ENCODE measurements around the gene RNF214. TPM values are rescaled to one million over a fixed set of nuclear protein-coding genes. Genes with fewer than 3 reads are reported as not detected.

RNF214 gene
- total and polyA plus RNA-seq, 10 of the 15 experiments (the other 5 are each of a cell fraction or from before 2014, with no cell fraction given), result 4.8 to 16.8 (median 10.5) TPM

DNA sequence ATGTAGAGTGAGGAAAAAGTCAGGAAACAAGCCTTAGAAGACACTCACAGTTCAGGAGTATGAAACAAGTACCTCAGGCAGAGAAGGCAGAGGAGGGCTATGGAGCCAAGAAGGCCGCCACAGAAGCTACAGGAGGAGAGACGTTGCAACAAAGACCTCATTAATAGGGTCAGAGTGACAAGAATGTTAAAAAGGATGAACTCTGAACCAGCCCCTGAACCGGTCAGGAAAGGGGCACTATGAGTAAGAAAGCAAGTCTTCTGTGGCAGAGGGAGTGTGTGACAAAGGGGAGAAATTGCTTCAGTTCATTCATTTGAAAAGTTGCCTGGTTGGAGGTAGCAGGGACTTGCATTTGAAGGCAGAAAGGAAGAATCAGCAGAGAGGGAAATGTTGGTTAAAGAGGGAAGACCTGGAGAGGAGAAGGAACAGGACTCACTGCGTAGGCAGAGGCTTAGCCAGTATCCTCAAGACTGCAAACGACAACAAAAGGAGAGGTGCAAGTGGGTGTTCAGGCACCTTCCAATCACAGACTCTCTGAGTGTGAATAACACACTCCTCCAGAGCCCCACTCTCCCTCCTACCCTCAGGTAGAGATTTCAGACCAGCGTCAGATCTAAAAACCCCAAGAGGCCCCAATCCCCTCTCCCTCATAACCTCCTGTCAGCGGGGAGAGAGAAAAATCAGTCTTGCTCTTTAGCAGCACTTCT, 17.9 kb upstream of the RNF214 start:
- in situ Hi-C loops (cut with MboI) (no loop called here), intact Hi-C loops (cut with micrococcal nuclease; ENCODE audit: unreplicated experiment) (no loop called here)
- no peak overlapping the region for H3K9ac ChIP-seq (ENCODE audit: control insufficient read depth, insufficient read depth, low read length)
- no peaks in the 10 kb centered on the region for H3K27me3 ChIP-seq (replicated peaks in 1 of 2; ENCODE audit: control insufficient read depth in 2 of 2, insufficient read depth in 2 of 2, low read length in 1 of 2)
- no peaks in the 10 kb centered on the region for H3K9me3 ChIP-seq (replicated peaks; ENCODE audit: control insufficient read depth, insufficient read depth, low read length)
- ATAC-seq (no peak), DNase-seq (ENCODE audit: low read depth, low spot score) (no peak), FAIRE-seq (no peak)
- H3K27ac ChIP-seq (ENCODE audit: control insufficient read depth, insufficient read depth), result no peak overlapping the region
- H3K36me3 ChIP-seq (ENCODE audit: control insufficient read depth in 2 of 2, insufficient read depth in 2 of 2, low read length in 1 of 2), result peaks cover 14 to 35% of the 10 kb centered on the region in 2 experiments
- 85% methylated on average over 7 of the region's 7 CpGs for WGBS (ENCODE audit: insufficient coverage, insufficient replicate concordance, low lambda C conversion rate, missing lambda C conversion rate)
- H3K79me2 ChIP-seq (ENCODE audit: control insufficient read depth, insufficient read depth, low read length), result no peaks in the 10 kb centered on the region
- ChIA-PET SMC1A (ENCODE audit: uncharacterized antibody, unreplicated experiment) (interaction anchor here (0.7 to 1.5 kb wide), 2 partner anchors 13 to 35 kb away, joined by 3 to 5 read pairs; no protein-coding TSS in a partner anchor), RAD21 (ENCODE audit: unreplicated experiment) (no interaction called here), POLR2A (interaction anchor here (0.5 to 0.6 kb wide), 3 partner anchors 53 to 721 kb away, joined by 4 to 6 read pairs (median 4); no protein-coding TSS in a partner anchor), CTCF (interaction anchor here (2.1 kb wide), 2 partner anchors 12 to 34 kb away, joined by 7 to 8 read pairs; no protein-coding TSS in a partner anchor)
- BruUV-seq (replicated peaks), result no TSS peak
- no peak overlapping the region for H2AFZ ChIP-seq (ENCODE audit: control insufficient read depth, low read depth, low read length)
- H3K4me1 ChIP-seq (ENCODE audit: control insufficient read depth, insufficient read depth, low read length), result no peaks in the 10 kb centered on the region; the same call in 1 of the 2 replicates
- no peak overlapping the region for H3K4me2 ChIP-seq (ENCODE audit: control insufficient read depth, insufficient read depth)
- H4K20me1 ChIP-seq (ENCODE audit: control insufficient read depth, insufficient read depth), result no peaks in the 10 kb centered on the region
- no peak overlapping the region for H3K4me3 ChIP-seq
- TF ChIP-seq, protein P1, sequence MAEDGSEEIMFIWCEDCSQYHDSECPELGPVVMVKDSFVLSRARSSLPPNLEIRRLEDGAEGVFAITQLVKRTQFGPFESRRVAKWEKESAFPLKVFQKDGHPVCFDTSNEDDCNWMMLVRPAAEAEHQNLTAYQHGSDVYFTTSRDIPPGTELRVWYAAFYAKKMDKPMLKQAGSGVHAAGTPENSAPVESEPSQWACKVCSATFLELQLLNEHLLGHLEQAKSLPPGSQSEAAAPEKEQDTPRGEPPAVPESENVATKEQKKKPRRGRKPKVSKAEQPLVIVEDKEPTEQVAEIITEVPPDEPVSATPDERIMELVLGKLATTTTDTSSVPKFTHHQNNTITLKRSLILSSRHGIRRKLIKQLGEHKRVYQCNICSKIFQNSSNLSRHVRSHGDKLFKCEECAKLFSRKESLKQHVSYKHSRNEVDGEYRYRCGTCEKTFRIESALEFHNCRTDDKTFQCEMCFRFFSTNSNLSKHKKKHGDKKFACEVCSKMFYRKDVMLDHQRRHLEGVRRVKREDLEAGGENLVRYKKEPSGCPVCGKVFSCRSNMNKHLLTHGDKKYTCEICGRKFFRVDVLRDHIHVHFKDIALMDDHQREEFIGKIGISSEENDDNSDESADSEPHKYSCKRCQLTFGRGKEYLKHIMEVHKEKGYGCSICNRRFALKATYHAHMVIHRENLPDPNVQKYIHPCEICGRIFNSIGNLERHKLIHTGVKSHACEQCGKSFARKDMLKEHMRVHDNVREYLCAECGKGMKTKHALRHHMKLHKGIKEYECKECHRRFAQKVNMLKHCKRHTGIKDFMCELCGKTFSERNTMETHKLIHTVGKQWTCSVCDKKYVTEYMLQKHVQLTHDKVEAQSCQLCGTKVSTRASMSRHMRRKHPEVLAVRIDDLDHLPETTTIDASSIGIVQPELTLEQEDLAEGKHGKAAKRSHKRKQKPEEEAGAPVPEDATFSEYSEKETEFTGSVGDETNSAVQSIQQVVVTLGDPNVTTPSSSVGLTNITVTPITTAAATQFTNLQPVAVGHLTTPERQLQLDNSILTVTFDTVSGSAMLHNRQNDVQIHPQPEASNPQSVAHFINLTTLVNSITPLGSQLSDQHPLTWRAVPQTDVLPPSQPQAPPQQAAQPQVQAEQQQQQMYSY (CRISPR knock-in tag; IDR thresholded peaks at IDR 0.05), result no peak
- TF ChIP-seq PBX3 (IDR thresholded peaks at IDR 0.05; ENCODE audit: insufficient replicate concordance, low read depth, low read length), result no peak
- TF ChIP-seq, protein P2, sequence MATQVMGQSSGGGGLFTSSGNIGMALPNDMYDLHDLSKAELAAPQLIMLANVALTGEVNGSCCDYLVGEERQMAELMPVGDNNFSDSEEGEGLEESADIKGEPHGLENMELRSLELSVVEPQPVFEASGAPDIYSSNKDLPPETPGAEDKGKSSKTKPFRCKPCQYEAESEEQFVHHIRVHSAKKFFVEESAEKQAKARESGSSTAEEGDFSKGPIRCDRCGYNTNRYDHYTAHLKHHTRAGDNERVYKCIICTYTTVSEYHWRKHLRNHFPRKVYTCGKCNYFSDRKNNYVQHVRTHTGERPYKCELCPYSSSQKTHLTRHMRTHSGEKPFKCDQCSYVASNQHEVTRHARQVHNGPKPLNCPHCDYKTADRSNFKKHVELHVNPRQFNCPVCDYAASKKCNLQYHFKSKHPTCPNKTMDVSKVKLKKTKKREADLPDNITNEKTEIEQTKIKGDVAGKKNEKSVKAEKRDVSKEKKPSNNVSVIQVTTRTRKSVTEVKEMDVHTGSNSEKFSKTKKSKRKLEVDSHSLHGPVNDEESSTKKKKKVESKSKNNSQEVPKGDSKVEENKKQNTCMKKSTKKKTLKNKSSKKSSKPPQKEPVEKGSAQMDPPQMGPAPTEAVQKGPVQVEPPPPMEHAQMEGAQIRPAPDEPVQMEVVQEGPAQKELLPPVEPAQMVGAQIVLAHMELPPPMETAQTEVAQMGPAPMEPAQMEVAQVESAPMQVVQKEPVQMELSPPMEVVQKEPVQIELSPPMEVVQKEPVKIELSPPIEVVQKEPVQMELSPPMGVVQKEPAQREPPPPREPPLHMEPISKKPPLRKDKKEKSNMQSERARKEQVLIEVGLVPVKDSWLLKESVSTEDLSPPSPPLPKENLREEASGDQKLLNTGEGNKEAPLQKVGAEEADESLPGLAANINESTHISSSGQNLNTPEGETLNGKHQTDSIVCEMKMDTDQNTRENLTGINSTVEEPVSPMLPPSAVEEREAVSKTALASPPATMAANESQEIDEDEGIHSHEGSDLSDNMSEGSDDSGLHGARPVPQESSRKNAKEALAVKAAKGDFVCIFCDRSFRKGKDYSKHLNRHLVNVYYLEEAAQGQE (IDR thresholded peaks at IDR 0.05; ENCODE audit: low read depth, low read length), result no peak
- no peak for TF ChIP-seq IKZF1 (conservative IDR thresholded peaks at IDR 0.05)
- no peak for TF ChIP-seq EED (IDR thresholded peaks at IDR 0.05; ENCODE audit: low read depth)
- no peak for TF ChIP-seq MLLT1 (IDR thresholded peaks at IDR 0.05)
- no peak for TF ChIP-seq EP300 (IDR thresholded peaks at IDR 0.05; ENCODE audit: borderline replicate concordance in 1 of 2, control insufficient read depth in 1 of 2, low read depth in 2 of 2, low read length in 2 of 2)
- no peak for TF ChIP-seq SP1 (IDR thresholded peaks at IDR 0.05; ENCODE audit: low read depth, low read length)
- TF ChIP-seq CHD2 (IDR thresholded peaks at IDR 0.05; ENCODE audit: borderline replicate concordance, low read depth, low read length), result no peak
- no peak for TF ChIP-seq NRF1 (conservative IDR thresholded peaks at IDR 0.05; ENCODE audit: low read depth, low read length)
- no peak for TF ChIP-seq POLR2AphosphoS5 (IDR thresholded peaks at IDR 0.05; ENCODE audit: low read length)
- no peak for TF ChIP-seq ZBED1 (IDR thresholded peaks at IDR 0.05; ENCODE audit: borderline replicate concordance)
- no peak for TF ChIP-seq POLR2AphosphoS2 (IDR thresholded peaks at IDR 0.05; ENCODE audit: low read depth, low read length)
